Measurements from ENCODE around the gene RNF223.

DNA sequence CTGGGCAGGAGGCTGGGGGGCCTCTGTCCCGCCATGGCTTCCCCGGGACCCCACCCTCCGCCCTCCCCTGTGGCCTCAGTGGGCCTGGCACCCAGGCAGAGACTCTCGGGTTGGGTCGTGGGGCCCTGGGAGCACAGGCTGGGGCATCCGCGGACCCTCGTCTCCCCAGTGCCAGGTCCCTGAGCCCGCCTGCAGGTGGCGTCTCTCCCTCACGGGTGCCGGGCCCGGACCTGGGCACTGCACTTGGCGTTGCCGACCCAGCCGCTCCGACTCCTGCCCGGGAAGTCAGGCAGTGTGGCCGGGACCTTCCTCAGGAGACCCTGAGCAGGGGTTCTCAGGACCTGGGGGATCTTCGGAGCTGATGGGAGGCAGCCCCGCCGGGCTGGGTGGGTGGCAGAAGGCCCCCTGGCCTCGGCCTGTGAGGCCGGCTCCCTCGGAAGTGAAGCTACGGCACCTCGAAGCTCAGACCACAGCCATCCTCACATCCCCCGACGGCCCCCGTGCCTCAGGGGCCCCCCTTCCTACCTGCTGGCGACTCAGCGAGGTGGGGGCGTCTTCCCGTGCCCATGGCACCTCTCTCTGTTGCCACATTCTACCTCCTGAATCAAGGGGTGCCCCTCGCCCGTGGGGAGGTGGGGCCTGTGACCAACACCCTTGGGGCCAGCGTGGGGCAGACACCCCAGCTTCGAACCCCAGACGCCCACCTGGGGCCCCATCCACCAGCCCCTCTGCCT lies 48.1 kb upstream of the RNF223 start:
- TF ChIP-seq FOXA1 (IDR thresholded peaks at IDR 0.05) = no peak
- TF ChIP-seq, protein P1, sequence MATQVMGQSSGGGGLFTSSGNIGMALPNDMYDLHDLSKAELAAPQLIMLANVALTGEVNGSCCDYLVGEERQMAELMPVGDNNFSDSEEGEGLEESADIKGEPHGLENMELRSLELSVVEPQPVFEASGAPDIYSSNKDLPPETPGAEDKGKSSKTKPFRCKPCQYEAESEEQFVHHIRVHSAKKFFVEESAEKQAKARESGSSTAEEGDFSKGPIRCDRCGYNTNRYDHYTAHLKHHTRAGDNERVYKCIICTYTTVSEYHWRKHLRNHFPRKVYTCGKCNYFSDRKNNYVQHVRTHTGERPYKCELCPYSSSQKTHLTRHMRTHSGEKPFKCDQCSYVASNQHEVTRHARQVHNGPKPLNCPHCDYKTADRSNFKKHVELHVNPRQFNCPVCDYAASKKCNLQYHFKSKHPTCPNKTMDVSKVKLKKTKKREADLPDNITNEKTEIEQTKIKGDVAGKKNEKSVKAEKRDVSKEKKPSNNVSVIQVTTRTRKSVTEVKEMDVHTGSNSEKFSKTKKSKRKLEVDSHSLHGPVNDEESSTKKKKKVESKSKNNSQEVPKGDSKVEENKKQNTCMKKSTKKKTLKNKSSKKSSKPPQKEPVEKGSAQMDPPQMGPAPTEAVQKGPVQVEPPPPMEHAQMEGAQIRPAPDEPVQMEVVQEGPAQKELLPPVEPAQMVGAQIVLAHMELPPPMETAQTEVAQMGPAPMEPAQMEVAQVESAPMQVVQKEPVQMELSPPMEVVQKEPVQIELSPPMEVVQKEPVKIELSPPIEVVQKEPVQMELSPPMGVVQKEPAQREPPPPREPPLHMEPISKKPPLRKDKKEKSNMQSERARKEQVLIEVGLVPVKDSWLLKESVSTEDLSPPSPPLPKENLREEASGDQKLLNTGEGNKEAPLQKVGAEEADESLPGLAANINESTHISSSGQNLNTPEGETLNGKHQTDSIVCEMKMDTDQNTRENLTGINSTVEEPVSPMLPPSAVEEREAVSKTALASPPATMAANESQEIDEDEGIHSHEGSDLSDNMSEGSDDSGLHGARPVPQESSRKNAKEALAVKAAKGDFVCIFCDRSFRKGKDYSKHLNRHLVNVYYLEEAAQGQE (IDR thresholded peaks at IDR 0.05) = no peak

All from liver (tissue), 1 donor.